Muscle layer of colon (tissue), 2 donors: Measurements from ENCODE around the gene TRAM2.
A peak's percentile ranks its signal among the peaks of the same experiment; 100 is the strongest.

ENCODE experiments used
- H3K27ac ChIP-seq: one replicate; pipeline ENCODE4 v1.7.0; 2013; ENCODE audit warnings: low read depth, mild to moderate bottlenecking, low read length, moderate library complexity
- H3K27me3 ChIP-seq, 2 donors: one replicate each; pipeline ENCODE4 v1.7.0; 2013; ENCODE audit warnings: low read length in 2 of 2, mild to moderate bottlenecking in 2 of 2; ENCODE audit not compliant: insufficient read depth in 2 of 2, control insufficient read depth in 1 of 2
- H3K36me3 ChIP-seq: one replicate; pipeline ENCODE4 v1.7.0; 2013; ENCODE audit warnings: mild to moderate bottlenecking, low read length; ENCODE audit not compliant: insufficient read depth
- H3K4me1 ChIP-seq: one replicate; pipeline ENCODE4 v1.7.0; 2013; ENCODE audit warnings: mild to moderate bottlenecking, low read length; ENCODE audit not compliant: insufficient read depth
- H3K4me3 ChIP-seq, 2 donors: one replicate each; pipeline ENCODE4 v1.7.0; 2013; ENCODE audit warnings: low read length in 2 of 2, low read depth in 1 of 2, mild to moderate bottlenecking in 1 of 2, moderate library complexity in 1 of 2
- H3K9ac ChIP-seq: one replicate; pipeline ENCODE4 v1.7.0; 2013; ENCODE audit warnings: low read length
- H3K9me3 ChIP-seq: one replicate; pipeline ENCODE4 v1.7.0; 2013; ENCODE audit warnings: mild to moderate bottlenecking, low read length
- donor health status: abdominal sarcoma.
- donor health status: Adenocarcinoma of cecum.

The TRAM2 gene

DNA sequence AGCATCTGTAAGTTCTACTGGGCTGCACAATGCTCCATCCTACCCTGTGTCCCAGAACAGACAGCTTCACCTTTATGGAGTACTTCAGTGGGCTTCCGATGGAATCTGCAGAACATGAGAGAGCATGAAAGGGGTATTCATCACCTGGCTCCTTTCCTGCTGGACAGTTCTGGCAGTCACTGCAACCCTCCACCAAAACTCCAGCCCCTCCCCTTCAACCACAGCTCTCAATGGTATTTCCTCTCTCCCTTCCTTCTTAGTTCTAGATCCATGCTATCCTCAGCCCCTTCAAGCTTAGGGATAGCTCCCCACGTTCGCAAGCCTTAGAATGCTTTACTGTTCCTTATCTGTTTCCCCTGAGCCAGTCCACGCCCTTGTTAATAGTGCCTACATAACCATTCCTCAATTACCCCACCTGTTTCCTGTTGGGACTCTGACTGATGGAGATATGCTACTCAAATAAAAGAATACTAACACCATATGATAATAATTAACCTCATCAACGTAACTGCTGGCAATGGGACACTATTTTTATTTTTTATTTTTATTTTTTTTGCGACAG lies 26.8 kb downstream of the TRAM2 start:
- H3K36me3 ChIP-seq = no peaks in the 10 kb centered on the region
- H3K4me1 ChIP-seq = peaks cover 54% of the 10 kb centered on the region
- H3K27me3 ChIP-seq = no peaks in the 10 kb centered on the region
- H3K9ac ChIP-seq = no peak overlapping the region
- H3K27ac ChIP-seq = no peak overlapping the region
- no peak overlapping the region for H3K4me3 ChIP-seq
- no peaks in the 10 kb centered on the region for H3K9me3 ChIP-seq

GRCh38 chr6:52549428-52549827 lies 27.4 kb downstream of the TRAM2 start:
- H3K4me3 ChIP-seq = no peak overlapping the region
- H3K4me1 ChIP-seq = peaks cover 60% of the 10 kb centered on the region
- no peak overlapping the region for H3K27ac ChIP-seq
- no peaks in the 10 kb centered on the region for H3K9me3 ChIP-seq
- H3K27me3 ChIP-seq = no peaks in the 10 kb centered on the region
- H3K9ac ChIP-seq = no peak overlapping the region
- H3K36me3 ChIP-seq = no peaks in the 10 kb centered on the region

DNA sequence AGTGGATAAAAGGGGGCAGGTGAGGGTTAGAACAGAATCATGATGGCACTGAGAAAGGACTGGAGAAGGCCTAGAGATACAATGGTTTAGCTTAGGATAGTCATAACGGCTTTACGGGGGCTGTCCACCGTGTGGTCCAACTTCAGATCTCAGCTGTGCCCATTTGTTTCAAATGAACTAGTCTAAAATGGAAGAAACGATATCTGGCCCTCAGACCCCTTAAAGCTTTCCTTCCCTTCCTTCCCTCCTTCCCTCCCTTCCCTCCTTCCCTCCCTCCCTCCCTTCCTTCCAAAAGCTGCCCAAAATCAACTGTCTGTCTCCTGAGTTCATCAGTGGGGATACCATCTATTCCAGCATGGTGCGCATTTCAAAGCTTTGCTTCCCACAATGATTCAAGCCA lies 27.9 kb downstream of the TRAM2 start:
- Histone ChIP-seq H3K9me3 (no peaks in the 10 kb centered on the region), H3K4me1 (peaks cover 64% of the 10 kb centered on the region), H3K36me3 (no peaks in the 10 kb centered on the region), H3K27ac (no peak overlapping the region), H3K27me3 (no peaks in the 10 kb centered on the region), H3K4me3 (no peak overlapping the region), H3K9ac (no peak overlapping the region)

GRCh38 chr6:52548353-52548713 lies 28.5 kb downstream of the TRAM2 start:
- Histone ChIP-seq H3K9me3 (no peaks in the 10 kb centered on the region), H3K27me3 (no peaks in the 10 kb centered on the region), H3K27ac (no peak overlapping the region), H3K36me3 (no peaks in the 10 kb centered on the region), H3K9ac (no peak overlapping the region), H3K4me3 (no peak overlapping the region), H3K4me1 (peaks cover 71% of the 10 kb centered on the region)

- Histone ChIP-seq H3K27ac (no peak overlapping the region), H3K9me3 (no peaks in the 10 kb centered on the region), H3K4me1 (peaks cover 76% of the 10 kb centered on the region), H3K27me3 (no peaks in the 10 kb centered on the region), H3K4me3 (no peak overlapping the region), H3K9ac (no peak overlapping the region), H3K36me3 (no peaks in the 10 kb centered on the region)
These were observed 29.1 kb downstream of the TRAM2 start for GRCh38 chr6:52547647-52548352.

- Histone ChIP-seq H3K4me3 (no peak overlapping the region), H3K36me3 (no peaks in the 10 kb centered on the region), H3K27me3 (no peaks in the 10 kb centered on the region), H3K4me1 (peaks cover 69% of the 10 kb centered on the region), H3K9me3 (no peaks in the 10 kb centered on the region), H3K9ac (no peak overlapping the region), H3K27ac (no peak overlapping the region)
These were observed 30.2 kb downstream of the TRAM2 start for GRCh38 chr6:52546678-52547077.

GRCh38 chr6:52546192-52546591 lies 30.7 kb downstream of the TRAM2 start:
- peaks cover 69% of the 10 kb centered on the region for H3K4me1 ChIP-seq
- no peak overlapping the region for H3K9ac ChIP-seq
- H3K9me3 ChIP-seq = no peaks in the 10 kb centered on the region
- H3K27me3 ChIP-seq = no peaks in the 10 kb centered on the region
- H3K36me3 ChIP-seq = no peaks in the 10 kb centered on the region
- no peak overlapping the region for H3K4me3 ChIP-seq
- H3K27ac ChIP-seq = no peak overlapping the region

DNA sequence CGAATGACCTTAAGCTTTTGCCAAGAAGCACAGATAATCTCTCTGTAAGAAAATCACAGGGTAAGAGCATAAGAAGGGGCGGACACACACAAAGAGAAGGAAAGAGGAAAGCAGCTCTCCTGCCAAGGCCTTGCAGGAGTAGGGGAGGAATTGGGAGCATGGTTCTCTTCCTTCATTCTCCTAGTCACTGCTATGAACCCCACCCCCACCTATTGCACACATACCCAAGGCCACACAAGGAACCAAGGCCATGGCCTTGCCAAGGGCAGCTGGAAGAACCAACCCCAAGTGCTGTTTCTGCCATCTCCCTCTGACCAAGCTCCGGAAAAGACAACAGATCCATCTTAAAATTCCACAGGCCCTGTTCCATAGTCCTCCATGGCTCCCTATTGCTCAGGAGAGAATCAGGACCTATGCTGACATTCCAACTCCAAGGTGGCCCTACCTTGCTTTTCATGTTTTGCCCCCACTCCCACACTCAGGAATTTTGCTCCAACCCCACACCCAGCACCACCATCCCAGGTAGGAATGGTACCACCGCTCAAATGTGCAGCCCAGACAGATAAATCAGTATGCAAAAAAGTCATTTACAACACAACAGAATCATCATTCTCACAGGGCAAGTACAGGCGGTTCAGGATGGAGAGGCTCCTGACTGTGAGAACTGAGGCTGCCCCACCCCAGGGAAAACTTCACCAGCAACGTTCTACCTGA lies 31.3 kb downstream of the TRAM2 start:
- H3K9me3 ChIP-seq = no peaks in the 10 kb centered on the region
- H3K9ac ChIP-seq = no peak overlapping the region
- H3K4me1 ChIP-seq = peaks cover 69% of the 10 kb centered on the region
- no peak overlapping the region for H3K4me3 ChIP-seq
- H3K27ac ChIP-seq = peak overlapping the region; percentile 4
- no peaks in the 10 kb centered on the region for H3K27me3 ChIP-seq
- no peaks in the 10 kb centered on the region for H3K36me3 ChIP-seq

DNA sequence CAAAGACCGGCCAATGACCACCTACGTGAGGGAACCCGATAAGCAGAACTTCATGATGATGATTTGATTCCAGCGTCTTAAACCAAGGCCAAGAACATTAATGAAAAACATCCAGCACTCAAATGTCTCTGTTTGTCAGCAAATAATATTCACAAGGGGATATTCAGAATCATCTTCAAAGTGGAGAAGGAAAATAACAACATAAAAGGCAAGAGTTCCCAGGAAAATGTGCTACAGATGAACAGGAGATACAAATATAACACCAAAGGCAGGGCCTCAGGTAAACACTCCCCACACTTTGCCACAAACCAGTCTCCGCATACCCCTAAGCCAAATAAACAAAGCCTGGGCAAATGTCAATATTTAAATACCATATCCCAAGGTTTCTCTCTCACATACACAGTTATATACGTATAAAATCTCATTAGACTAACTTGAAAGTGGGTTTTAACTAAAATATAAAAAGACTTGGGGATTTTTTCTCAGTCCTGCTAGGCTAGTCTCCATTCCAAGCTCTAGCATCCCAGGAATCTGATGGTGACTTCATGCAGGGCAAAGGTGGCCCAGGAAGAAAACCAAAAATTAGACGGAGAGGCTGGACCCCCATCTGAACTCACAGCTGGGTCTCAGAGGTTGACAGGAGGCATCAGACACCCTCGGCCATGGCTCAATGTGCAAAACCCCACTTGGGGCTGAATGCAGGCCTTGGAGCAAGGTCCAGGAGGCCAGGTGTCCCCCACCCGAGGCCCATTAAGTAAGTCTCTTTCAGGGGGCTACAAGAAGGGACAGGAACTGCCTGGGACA lies 32.1 kb downstream of the TRAM2 start:
- no peaks in the 10 kb centered on the region for H3K36me3 ChIP-seq
- H3K9me3 ChIP-seq = no peaks in the 10 kb centered on the region
- no peak overlapping the region for H3K4me3 ChIP-seq
- no peak overlapping the region for H3K9ac ChIP-seq
- H3K27ac ChIP-seq = peak overlapping the region; percentile 4
- no peaks in the 10 kb centered on the region for H3K27me3 ChIP-seq
- peaks cover 76% of the 10 kb centered on the region for H3K4me1 ChIP-seq

GRCh38 chr6:52543729-52544601 lies 32.9 kb downstream of the TRAM2 start:
- Histone ChIP-seq H3K4me3 (no peak overlapping the region), H3K36me3 (no peaks in the 10 kb centered on the region), H3K9ac (no peak overlapping the region), H3K27ac (peak overlapping the region; percentile 3), H3K9me3 (no peaks in the 10 kb centered on the region), H3K4me1 (peaks cover 84% of the 10 kb centered on the region), H3K27me3 (no peaks in the 10 kb centered on the region)
